ENCODE data around the gene BCKDK. TPM values are rescaled to one million over a fixed set of nuclear protein-coding genes. Genes with fewer than 3 reads are reported as not detected.

Gene BCKDK
- total RNA-seq = 55.5 and 66.1 TPM in 2 replicates

DNA sequence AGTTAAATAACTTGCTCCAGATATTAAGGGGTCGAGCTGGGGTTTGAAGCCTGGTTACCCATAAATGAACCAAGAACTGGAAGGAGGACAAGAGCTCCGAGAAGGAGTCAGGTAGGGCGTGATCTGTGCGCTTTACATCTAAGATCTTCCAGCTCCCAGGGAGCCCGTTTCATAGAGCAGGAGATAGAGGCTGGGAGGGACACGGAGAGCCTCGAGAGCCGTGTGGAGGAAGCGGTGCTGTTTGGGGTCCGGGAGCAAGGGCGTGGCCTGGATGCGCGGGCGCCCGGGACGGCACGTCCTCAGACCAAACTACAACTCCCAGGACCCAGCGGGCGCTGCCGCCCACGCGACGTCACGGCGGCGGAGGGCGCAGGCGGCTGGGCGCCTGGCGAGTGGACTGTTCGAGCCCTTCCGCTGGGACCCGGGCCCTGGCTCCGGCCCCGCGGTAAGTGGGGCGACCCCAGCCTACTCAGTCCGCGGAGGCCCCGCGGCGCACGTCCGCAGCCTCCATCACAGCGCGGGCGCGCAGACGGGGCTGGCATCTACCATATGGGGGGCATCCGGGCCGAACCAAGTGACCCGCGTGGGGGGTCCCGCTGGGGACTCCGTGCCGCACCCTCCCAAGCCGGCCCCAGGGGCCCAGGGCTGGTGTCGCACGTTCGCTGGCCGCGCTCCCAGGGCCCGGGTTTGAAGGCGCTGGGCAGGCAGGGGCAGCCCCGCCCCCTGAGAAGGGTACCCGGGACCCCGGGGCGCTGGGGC is at the start of gene BCKDK:
Gene BCKDK, plus strand, starts transcription at position 352 of the 759 bp plus-strand sequence. CDS start 838 bp downstream, outside the sequence.

DNA sequence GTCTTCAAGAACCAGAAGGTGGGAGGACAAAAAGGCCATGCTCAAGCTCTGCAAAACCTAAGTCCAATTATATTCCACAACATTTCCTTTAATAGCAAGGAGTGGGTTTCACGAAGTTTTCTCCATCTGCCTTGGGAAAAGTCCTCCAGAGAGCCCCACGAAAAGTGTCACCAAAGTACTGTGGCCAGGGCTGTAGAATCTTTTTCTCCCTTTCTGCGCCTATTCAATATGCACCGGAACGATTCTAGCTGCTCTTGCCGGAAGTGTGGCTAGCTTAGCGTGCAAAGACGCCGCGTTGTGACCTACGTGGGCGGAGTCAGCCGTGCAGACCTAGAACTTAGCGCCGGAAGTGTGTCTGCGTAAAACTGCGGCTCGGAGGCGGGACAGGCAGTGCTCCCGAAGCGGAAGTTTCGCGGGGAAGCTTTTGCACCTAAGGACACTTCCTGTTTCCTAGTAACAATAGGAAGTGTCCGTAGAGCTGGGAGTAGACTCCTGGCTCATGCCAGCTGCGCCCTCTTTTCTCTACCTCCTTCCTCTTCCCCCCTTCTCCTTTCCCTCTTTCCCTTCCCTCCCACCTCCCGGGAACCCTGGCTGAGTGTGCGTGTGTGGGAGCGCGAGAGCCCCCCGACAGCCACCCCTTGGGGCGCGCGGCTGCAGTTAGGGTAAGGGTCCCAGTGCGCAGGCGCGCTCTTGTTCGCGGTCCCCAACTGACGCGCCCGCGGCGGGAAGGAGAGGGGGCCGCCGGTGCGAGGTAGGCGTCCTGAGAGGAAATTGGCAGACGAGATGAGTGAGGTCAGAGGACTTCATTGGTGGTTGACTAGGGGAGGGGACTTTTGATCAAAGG is 34.0 kb upstream of the BCKDK start, which contains the start of the genes ZNF646 and ZNF668:
Gene ZNF646, plus strand, starts transcription at position 453 of the 844 bp plus-strand sequence. CDS start 1,903 bp downstream, outside the sequence.
Gene ZNF668, minus strand, starts transcription at position 271 of the 844 bp plus-strand sequence. CDS start 9,781 bp downstream, outside the sequence.

DNA sequence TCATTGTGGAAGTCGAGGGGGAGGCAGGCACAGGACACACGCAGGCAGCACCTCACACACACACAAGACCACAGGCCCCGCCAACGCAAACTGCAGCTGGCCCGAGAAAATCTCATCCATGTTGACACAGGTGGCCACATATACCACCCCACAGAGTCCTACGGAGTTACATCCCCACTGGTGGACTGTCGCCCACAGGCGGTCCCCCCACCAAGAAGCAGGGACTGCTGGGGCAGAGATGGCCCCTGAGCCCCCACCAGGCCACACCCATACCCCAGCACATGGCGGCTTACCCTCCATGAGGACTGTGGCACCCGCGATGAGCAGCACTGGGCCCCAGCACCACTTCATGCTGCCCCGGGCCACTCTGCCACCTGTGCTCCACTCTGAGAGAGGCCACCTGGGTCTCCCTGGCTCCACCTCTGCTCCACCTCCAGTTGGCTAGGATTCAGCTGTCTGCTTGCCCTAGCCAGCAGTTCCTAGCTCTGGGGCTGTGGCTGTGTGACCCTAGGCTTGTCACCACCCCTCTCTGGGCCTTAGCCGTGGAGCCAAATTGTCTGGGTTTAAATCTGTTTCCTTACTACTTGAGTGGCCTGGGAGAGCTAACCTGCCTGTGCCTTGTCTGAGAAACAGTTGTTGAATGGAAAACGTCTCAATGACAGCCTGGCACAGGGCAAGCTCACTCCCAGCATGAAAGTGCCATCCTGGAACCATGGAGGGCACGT is 19.6 kb upstream of the BCKDK start, which contains the start of gene PRSS53:
Gene PRSS53, minus strand, starts transcription at position 485 of the 725 bp plus-strand sequence. Its CDS starts 134 bp downstream, at position 351.

DNA sequence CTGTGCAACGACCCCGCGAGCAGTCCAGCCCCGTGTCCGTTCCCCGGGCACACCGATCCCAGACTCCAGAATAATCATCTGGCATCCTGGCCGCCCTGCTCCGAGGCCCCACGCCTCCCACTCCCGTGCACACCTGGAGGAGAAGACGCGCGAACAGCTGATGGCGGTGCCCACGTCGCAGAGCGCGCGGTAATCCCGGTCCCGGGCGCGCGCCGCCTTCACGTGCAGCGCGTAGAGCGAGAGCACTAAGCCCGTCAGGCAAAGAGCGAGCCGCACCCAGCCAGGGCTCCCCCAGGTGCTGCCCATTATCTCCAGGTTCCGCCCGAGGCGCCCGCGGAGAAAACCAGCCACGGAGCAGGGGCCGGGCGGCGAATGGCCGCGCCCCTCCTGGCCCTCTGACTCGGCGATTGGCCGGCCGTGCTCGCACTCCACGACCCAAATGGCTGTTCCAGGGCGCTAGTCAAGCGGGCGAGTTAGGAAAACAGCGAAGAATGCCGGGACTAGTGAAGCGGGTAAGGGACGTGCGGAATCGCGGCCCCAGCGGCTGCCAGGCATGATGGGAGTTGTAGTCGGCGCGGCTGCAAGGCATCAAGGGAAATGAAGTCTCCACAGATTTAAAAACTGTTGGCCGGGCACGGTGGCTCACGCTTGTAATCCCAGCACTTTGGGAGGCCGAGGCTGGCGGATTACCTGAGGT is 13.6 kb upstream of the BCKDK start, which contains the start of gene VKORC1:
Gene VKORC1, minus strand, starts transcription at position 374 of the 697 bp plus-strand sequence. Its CDS starts 68 bp downstream, at position 306.

DNA sequence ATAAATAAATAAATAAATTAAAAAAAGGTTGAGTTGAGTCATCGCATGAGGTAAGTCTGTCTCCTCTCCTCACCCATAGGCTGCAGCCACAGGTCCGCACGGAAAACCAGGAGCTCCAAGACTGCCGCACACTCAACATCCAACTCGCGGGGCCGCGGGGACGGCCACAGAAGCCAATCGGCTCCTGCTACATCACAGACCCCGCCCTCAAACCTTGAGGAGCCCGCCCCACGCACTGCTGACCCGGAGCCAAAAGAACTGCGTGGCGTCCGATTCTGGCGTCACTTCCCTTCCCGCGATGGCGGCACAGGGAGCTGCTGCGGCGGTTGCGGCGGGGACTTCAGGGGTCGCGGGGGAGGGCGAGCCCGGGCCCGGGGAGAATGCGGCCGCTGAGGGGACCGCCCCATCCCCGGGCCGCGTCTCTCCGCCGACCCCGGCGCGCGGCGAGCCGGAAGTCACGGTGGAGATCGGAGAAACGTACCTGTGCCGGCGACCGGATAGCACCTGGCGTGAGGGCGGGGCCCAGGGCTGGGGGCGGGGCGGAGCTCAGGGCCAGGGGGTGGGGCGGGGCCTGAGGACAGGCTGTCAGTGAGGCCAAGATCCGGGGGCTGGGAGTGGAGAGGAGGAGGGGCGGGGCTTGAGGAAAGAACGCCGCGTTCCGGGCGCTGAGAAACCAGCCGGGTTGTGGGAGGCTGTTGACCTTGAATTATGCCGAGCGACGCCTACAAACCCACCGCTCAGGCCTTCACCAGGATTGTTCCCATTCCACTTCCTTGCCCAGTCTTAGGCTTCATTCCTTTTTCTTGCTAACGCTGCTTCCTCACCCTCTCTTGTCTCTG is 9.4 kb downstream of the BCKDK start, which contains the start of gene KAT8:
Gene KAT8, plus strand, starts transcription at position 281 of the 839 bp plus-strand sequence. Its CDS starts 18 bp downstream, at position 299.

DNA sequence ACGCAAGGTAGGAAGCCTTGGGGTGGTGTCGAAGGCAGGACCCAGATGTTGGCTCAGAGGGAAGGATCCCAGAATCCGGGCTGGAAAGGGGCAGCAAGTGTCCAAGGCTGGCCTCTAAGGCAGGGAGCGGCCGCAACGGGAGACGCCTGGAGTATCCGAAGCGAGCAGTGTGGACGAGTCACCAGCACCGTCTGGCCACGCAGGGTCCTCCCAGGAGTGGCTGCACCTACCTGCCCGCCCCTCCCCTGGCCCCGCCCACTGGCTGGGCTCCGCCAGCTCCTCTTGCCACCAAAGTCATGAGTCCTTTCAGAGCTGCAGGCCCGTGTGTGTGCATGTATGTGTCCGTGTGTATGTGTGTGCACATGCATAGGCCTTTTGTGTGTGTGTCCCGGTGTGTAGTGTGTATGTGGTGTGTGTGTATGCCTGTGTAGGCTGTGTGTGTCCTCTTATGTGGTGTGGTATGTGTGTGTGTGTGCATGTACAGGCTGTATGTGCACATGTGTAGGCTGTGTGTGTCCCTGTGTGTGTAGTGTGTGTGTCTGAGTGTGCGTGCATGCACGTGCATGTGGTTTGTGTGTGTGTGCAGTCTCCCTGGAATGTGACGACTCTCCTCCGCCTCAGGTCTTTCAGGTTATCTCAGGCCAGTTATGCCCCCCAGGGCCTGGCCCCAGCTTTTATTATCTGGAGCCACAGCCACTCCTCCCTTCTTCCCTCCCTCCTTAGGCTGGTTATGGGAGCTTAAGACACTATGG is 27.5 kb downstream of the BCKDK start, which contains the start of gene PRSS8:
Gene PRSS8, minus strand, starts transcription at position 193 of the 752 bp plus-strand sequence. CDS start 229 bp downstream, outside the sequence.

DNA sequence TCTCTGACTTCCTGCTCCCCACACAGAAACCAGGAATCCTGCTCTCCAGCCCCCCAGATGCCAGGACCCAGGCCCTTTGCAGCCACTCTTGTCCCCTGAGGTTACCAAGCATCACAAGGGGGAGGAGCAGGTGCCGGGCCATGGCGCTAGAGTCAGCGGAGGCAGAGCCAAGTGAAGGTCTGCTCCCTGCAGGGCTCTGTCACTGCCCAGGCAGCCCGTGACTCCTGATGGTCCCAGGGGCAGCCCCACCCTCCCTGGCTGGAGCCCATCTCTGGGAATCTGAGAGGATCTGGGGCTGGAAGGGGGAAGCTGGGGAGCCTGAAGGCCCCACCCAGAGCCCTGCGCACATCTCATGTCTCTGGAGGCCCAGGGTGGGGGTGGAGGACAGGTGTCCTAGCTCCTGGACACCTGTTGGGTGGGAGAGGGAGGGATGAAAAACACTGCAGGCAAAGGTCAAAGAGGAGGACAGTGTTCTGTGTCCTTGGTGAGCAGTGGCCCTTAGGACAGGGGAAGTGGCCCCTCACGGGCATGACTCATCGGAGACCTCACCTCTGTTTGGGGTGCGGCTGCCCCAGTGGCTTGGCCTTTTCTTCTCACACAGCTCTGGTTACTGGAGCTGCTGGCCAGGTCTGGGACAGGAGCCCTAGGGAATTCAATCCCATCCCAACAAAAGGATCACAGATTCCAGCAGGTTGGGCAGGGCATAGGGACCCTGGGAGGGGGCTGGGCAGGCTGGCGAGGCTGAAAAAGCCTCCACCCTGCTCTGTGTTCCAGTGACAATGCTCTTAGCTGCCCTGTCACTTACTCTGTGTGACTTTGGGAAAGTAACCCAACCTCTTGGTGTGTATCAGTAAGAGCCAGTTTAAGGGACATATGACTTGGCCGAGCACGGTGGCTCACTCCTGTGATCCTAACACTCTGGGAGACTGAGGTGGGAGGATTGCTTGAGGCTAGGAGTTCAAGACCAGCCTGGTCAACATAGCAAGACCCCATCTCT is 42.0 kb downstream of the BCKDK start, which contains the start of gene PRSS36:
Gene PRSS36, minus strand, starts transcription at position 173 of the 997 bp plus-strand sequence. Its CDS starts 31 bp downstream, at position 142.

Other genes with a start within 250 kb of the BCKDK start
- gene BCL7C, start 214.3 kb upstream of the BCKDK start, total RNA-seq = 29.7 and 36.9 TPM in 2 replicates
- 2.0 and 3.6 TPM in 2 replicates for gene CTF1, start 211.8 kb upstream of the BCKDK start, total RNA-seq
- gene FBXL19, start 184.8 kb upstream of the BCKDK start, total RNA-seq = 13.2 and 13.7 TPM in 2 replicates
- gene ORAI3, start 159.3 kb upstream of the BCKDK start, total RNA-seq = 45.4 and 48.9 TPM in 2 replicates
- gene SETD1A, start 150.6 kb upstream of the BCKDK start, total RNA-seq = 5.2 and 6.2 TPM in 2 replicates
- gene HSD3B7, start 123.2 kb upstream of the BCKDK start, total RNA-seq = 11.1 and 11.7 TPM in 2 replicates
- gene STX1B, start 97.7 kb upstream of the BCKDK start, total RNA-seq = 0.25 and 0.29 TPM in 2 replicates
- 19.0 and 25.1 TPM in 2 replicates for gene STX4, start 74.8 kb upstream of the BCKDK start, total RNA-seq
- 9.8 and 14.4 TPM in 2 replicates for gene ZNF668, start 34.1 kb upstream of the BCKDK start, total RNA-seq
- gene ZNF646, start 34.0 kb upstream of the BCKDK start, total RNA-seq = 8.0 and 10.5 TPM in 2 replicates
- 1.2 and 3.2 TPM in 2 replicates for gene PRSS53, start 19.4 kb upstream of the BCKDK start, total RNA-seq
- 309 and 356 TPM in 2 replicates for gene VKORC1, start 13.6 kb upstream of the BCKDK start, total RNA-seq
- gene KAT8, start 9.3 kb downstream of the BCKDK start, total RNA-seq = 21.0 and 22.6 TPM in 2 replicates
- not detected in 2 replicates for gene PRSS8, start 27.3 kb downstream of the BCKDK start, total RNA-seq
- 0.20 TPM in 1 of 2 replicates, not detected in the other for gene PRSS36, start 41.7 kb downstream of the BCKDK start, total RNA-seq
- 27.4 and 29.6 TPM in 2 replicates for gene FUS, start 71.8 kb downstream of the BCKDK start, total RNA-seq
- gene PYCARD, start 94.4 kb downstream of the BCKDK start, total RNA-seq = 42.4 and 48.0 TPM in 2 replicates
- gene TRIM72, start 105.7 kb downstream of the BCKDK start, total RNA-seq = not detected in 2 replicates
- not detected in 2 replicates for gene PYDC1, start 108.7 kb downstream of the BCKDK start, total RNA-seq
- not detected in 2 replicates for gene ITGAM, start 151.6 kb downstream of the BCKDK start, total RNA-seq
- gene ITGAX, start 246.8 kb downstream of the BCKDK start, total RNA-seq = 0.12 TPM in 1 of 2 replicates, not detected in the other